Measurements from ENCODE around the gene GAB3. TPM values are rescaled to one million over a fixed set of nuclear protein-coding genes. Genes with fewer than 3 reads are reported as not detected.

Gene GAB3
- total and polyA plus RNA-seq, 2 donors (not counting 1 experiment from before 2014, with no cell fraction given), result 2.8 to 4.1 TPM

DNA sequence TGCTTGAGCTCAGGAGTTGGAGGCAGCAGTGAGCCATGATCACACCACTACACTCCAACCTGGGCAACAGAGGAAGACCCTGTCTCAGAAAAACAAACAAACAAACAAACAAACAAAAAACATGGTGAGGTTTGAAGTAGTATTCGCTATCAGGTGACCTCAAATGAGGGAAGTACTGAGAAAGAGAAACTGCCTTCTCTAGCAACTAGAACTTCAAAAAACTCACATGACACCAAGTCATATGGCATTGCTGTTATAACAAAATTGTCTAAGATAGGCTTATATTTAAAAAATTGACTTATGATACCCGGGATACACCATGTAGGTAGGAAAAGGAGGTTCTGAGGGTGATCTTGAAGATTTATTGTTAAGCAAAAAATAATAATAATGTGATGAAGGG lies 44.1 kb upstream of the GAB3 start:
- Histone ChIP-seq H4K20me1 (ENCODE audit: control insufficient read depth, extremely low read depth, insufficient read depth, low read length) (no peaks in the 10 kb centered on the region), H3K79me2 (ENCODE audit: control insufficient read depth, insufficient read depth, low read length) (no peaks in the 10 kb centered on the region), H3K9ac (ENCODE audit: insufficient read depth, low read length) (no peak overlapping the region), H3K27ac (ENCODE audit: insufficient read depth, low read length) (no peak overlapping the region), H3K27me3 (ENCODE audit: control insufficient read depth, insufficient read depth, low read length) (no peaks in the 10 kb centered on the region), H2AFZ (ENCODE audit: low read length) (no peak overlapping the region), H3K4me2 (ENCODE audit: extremely low read depth, insufficient read depth, low read length) (no peak overlapping the region), H3K4me3 (replicated peaks in 1 of 4; ENCODE audit: control extremely low read depth in 1 of 4, insufficient read depth in 1 of 4, low read depth in 3 of 4, low read length in 4 of 4) (no peak overlapping the region), H3K36me3 (ENCODE audit: control insufficient read depth, insufficient read depth, low read length) (no peaks in the 10 kb centered on the region), H3K9me3 (ENCODE audit: control insufficient read depth, insufficient read depth, low read depth, low read length) (no peaks in the 10 kb centered on the region), H3K4me1 (ENCODE audit: control insufficient read depth, extremely low read depth, insufficient read depth, low read length) (peaks cover 2% of the 10 kb centered on the region)
- no peak for DNase-seq (ENCODE audit: low read depth in 2 of 2)
- TF ChIP-seq EZH2 (IDR thresholded peaks at IDR 0.05; ENCODE audit: low read length, missing control alignments), result no peak
- TF ChIP-seq, protein P1, sequence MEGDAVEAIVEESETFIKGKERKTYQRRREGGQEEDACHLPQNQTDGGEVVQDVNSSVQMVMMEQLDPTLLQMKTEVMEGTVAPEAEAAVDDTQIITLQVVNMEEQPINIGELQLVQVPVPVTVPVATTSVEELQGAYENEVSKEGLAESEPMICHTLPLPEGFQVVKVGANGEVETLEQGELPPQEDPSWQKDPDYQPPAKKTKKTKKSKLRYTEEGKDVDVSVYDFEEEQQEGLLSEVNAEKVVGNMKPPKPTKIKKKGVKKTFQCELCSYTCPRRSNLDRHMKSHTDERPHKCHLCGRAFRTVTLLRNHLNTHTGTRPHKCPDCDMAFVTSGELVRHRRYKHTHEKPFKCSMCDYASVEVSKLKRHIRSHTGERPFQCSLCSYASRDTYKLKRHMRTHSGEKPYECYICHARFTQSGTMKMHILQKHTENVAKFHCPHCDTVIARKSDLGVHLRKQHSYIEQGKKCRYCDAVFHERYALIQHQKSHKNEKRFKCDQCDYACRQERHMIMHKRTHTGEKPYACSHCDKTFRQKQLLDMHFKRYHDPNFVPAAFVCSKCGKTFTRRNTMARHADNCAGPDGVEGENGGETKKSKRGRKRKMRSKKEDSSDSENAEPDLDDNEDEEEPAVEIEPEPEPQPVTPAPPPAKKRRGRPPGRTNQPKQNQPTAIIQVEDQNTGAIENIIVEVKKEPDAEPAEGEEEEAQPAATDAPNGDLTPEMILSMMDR (conservative IDR thresholded peaks at IDR 0.05 in 1 of 2, IDR thresholded peaks at IDR 0.05 in 1 of 2; ENCODE audit: low read depth in 1 of 2, low read length in 2 of 2), result no peak

DNA sequence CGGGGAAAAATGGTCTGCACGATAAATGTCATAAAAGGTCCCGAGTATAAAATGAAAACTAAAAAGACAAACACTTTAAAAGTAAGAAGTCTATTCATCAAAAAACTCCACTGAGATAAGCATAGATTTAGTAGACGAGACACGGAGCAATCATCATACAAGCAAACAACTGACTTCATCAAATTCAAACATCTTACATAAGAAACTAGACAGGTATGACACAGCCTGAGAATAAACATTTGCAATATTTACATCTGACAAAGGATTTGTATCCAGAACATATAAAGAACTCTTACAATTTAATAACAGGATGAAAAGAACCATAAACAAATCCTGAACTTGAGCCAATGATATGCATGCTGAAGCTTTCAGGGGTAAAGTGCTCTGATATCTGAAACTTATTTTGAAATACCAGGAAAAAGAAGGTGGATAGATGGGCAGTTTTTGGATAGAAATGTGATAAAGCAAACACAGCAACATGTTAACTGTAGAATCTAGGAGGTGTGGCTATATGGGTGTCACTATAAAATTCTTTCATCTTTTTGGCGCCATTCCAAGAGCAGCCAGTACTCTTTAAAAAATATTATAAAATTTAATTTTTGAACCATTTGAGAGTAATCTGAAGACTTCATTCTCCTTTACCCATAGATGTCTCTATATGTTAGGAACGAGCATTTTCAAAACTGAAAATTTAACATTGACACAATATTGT lies 42.4 kb upstream of the GAB3 start:
- H4K20me1 ChIP-seq (ENCODE audit: control insufficient read depth, extremely low read depth, insufficient read depth, low read length), result no peaks in the 10 kb centered on the region
- DNase-seq (ENCODE audit: low read depth in 2 of 2), result no peak
- H3K4me1 ChIP-seq (ENCODE audit: control insufficient read depth, extremely low read depth, insufficient read depth, low read length), result no peaks in the 10 kb centered on the region
- TF ChIP-seq, protein P1 (conservative IDR thresholded peaks at IDR 0.05 in 1 of 2, IDR thresholded peaks at IDR 0.05 in 1 of 2; ENCODE audit: low read depth in 1 of 2, low read length in 2 of 2), result no peak
- TF ChIP-seq EZH2 (IDR thresholded peaks at IDR 0.05; ENCODE audit: low read length, missing control alignments), result no peak
- no peak overlapping the region for H3K9ac ChIP-seq (ENCODE audit: insufficient read depth, low read length)
- no peaks in the 10 kb centered on the region for H3K27me3 ChIP-seq (ENCODE audit: control insufficient read depth, insufficient read depth, low read length)
- no peak overlapping the region for H3K27ac ChIP-seq (ENCODE audit: insufficient read depth, low read length)
- H3K4me2 ChIP-seq (ENCODE audit: extremely low read depth, insufficient read depth, low read length), result no peak overlapping the region
- no peak overlapping the region for H3K4me3 ChIP-seq (replicated peaks in 1 of 4; ENCODE audit: control extremely low read depth in 1 of 4, insufficient read depth in 1 of 4, low read depth in 3 of 4, low read length in 4 of 4)
- no peaks in the 10 kb centered on the region for H3K36me3 ChIP-seq (ENCODE audit: control insufficient read depth, insufficient read depth, low read length)
- H3K79me2 ChIP-seq (ENCODE audit: control insufficient read depth, insufficient read depth, low read length), result no peaks in the 10 kb centered on the region
- H3K9me3 ChIP-seq (ENCODE audit: control insufficient read depth, insufficient read depth, low read depth, low read length), result no peaks in the 10 kb centered on the region
- H2AFZ ChIP-seq (ENCODE audit: low read length), result no peak overlapping the region

DNA sequence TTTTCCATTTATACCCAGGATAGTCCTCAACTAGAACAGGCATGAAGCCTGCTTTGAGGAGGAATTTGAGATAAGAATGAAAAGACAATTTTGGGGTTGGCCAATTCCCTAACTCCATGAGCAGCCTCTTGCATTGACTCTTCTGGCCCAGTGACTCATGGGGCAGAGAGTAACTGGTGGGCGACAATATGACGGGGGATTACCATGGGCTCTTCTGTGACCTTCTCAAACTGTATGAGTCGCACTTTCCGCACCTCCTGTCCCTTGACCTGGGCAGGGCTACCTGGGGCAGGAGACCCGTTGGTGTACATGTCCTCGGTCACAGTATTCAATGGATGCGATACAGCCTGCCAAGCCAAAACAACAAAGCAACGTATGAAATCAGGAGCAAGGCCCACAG lies 41.1 kb upstream of the GAB3 start:
- Histone ChIP-seq H3K27ac (ENCODE audit: insufficient read depth, low read length) (no peak overlapping the region), H3K9me3 (ENCODE audit: control insufficient read depth, insufficient read depth, low read depth, low read length) (no peaks in the 10 kb centered on the region)
- TF ChIP-seq, protein P1 (conservative IDR thresholded peaks at IDR 0.05 in 1 of 2, IDR thresholded peaks at IDR 0.05 in 1 of 2; ENCODE audit: low read depth in 1 of 2, low read length in 2 of 2), result no peak
- no peak for TF ChIP-seq EZH2 (IDR thresholded peaks at IDR 0.05; ENCODE audit: low read length, missing control alignments)

More for the DNA sequence above, 41.1 kb upstream of the GAB3 start:
- Histone ChIP-seq H3K4me1 (ENCODE audit: control insufficient read depth, extremely low read depth, insufficient read depth, low read length) (no peaks in the 10 kb centered on the region), H3K9ac (ENCODE audit: insufficient read depth, low read length) (no peak overlapping the region), H3K4me2 (ENCODE audit: extremely low read depth, insufficient read depth, low read length) (no peak overlapping the region), H3K27me3 (ENCODE audit: control insufficient read depth, insufficient read depth, low read length) (no peaks in the 10 kb centered on the region), H2AFZ (ENCODE audit: low read length) (no peak overlapping the region), H3K79me2 (ENCODE audit: control insufficient read depth, insufficient read depth, low read length) (no peaks in the 10 kb centered on the region), H4K20me1 (ENCODE audit: control insufficient read depth, extremely low read depth, insufficient read depth, low read length) (no peaks in the 10 kb centered on the region), H3K4me3 (replicated peaks in 1 of 4; ENCODE audit: control extremely low read depth in 1 of 4, insufficient read depth in 1 of 4, low read depth in 3 of 4, low read length in 4 of 4) (no peak overlapping the region), H3K36me3 (ENCODE audit: control insufficient read depth, insufficient read depth, low read length) (no peaks in the 10 kb centered on the region)
- DNase-seq (ENCODE audit: low read depth in 2 of 2), result no peak

Data from fibroblast of lung (primary cell).